Loucy (cell line): ENCODE data around the gene FGF9.

ENCODE experiments used
- EZH2phosphoT487 ChIP-seq: fragments of 200-600 bp; IDR thresholded peaks from 2 replicates; pipeline ENCODE4 v1.6.1; 2018; ENCODE audit warnings: antibody characterized with exemption, mild to moderate bottlenecking, moderate library complexity, borderline replicate concordance
- TF ChIP-seq, protein P1 (sequence below): fragments of 200-600 bp; sonication (generic); conservative IDR thresholded peaks from 2 replicates; pipeline ENCODE4 v1.5.1; 2014; ENCODE audit warnings: mild to moderate bottlenecking, antibody characterized with exemption, low read length

DNA sequence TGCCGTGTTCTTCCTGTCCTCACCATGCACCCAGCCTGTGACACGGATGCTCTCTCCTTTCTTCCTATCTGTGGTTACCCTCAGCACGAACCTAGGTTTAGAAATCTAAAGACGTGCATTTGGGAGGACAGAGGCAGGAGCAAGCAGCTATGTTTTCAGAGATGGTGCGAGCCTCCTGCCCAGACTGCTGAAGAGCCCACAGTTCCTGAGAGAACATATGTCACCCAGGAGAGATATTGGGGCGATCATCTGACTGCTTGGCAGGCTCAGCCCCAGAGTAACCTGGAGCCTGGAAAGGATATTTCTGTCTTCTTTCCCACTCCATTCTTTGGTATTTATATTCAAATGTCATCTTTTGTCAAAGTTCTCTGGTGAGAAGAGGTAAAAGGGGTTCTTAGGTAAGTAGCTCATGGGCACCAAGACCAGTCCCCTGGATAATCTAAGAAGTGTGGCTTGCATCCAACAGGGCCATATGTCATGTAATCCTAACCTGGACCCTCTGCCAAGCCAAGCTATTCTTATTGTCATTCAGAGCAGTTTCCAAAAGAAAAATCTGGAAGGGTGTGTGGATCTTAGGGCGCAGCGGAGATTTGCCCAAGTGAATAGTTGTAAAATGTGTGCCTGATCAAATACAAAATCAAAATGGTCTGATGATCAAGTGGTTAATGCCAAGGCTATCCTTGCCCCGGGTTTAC lies 59.5 kb downstream of the FGF9 start:
- TF ChIP-seq, protein P1, sequence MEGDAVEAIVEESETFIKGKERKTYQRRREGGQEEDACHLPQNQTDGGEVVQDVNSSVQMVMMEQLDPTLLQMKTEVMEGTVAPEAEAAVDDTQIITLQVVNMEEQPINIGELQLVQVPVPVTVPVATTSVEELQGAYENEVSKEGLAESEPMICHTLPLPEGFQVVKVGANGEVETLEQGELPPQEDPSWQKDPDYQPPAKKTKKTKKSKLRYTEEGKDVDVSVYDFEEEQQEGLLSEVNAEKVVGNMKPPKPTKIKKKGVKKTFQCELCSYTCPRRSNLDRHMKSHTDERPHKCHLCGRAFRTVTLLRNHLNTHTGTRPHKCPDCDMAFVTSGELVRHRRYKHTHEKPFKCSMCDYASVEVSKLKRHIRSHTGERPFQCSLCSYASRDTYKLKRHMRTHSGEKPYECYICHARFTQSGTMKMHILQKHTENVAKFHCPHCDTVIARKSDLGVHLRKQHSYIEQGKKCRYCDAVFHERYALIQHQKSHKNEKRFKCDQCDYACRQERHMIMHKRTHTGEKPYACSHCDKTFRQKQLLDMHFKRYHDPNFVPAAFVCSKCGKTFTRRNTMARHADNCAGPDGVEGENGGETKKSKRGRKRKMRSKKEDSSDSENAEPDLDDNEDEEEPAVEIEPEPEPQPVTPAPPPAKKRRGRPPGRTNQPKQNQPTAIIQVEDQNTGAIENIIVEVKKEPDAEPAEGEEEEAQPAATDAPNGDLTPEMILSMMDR: no peak
- no peak for TF ChIP-seq EZH2phosphoT487
